SK-N-DZ (cell line): ENCODE measurements around the gene LY6G6F.

Experiments
- DNase-seq: peaks from one replicate; pipeline ENCODE4 v3.0.0-alpha.2; 2015; ENCODE audit warnings: low spot score

LY6G6F gene

GRCh38 chr6:31676904-31677303, 29.8 kb upstream of the LY6G6F start:
- DNase-seq = no peak

- DNase-seq = no peak
These were observed 28.7 kb upstream of the LY6G6F start for GRCh38 chr6:31677955-31678354.

GRCh38 chr6:31680226-31681134, 26.2 kb upstream of the LY6G6F start, which contains the start of gene LY6G5C:
LY6G5C (minus strand) TSS chr6:31681067; CDS start chr6:31680373, 694 bp downstream.
- DNase-seq = peak; percentile 76

GRCh38 chr6:31681135-31681671, 25.5 kb upstream of the LY6G6F start:
- no peak for DNase-seq

- no peak for DNase-seq
These were observed 23.1 kb upstream of the LY6G6F start for GRCh38 chr6:31683591-31683990.

GRCh38 chr6:31686483-31686882, 20.2 kb upstream of the LY6G6F start:
- no peak for DNase-seq

GRCh38 chr6:31687321-31687720, 19.3 kb upstream of the LY6G6F start:
- no peak for DNase-seq

- no peak for DNase-seq
These were observed 18.6 kb upstream of the LY6G6F start for GRCh38 chr6:31687860-31688693.

- no peak for DNase-seq
These were observed 17.2 kb upstream of the LY6G6F start for GRCh38 chr6:31689249-31690110.

- no peak for DNase-seq
These were observed 16.2 kb upstream of the LY6G6F start for GRCh38 chr6:31690231-31691077.

- DNase-seq = no peak
These were observed 15.6 kb upstream of the LY6G6F start for GRCh38 chr6:31691078-31691463.

GRCh38 chr6:31691564-31692108, 15.0 kb upstream of the LY6G6F start:
- DNase-seq = no peak

- no peak for DNase-seq
These were observed 14.3 kb upstream of the LY6G6F start for GRCh38 chr6:31692353-31692752.

GRCh38 chr6:31692886-31693285, 13.8 kb upstream of the LY6G6F start:
- no peak for DNase-seq

GRCh38 chr6:31693535-31693934, 13.1 kb upstream of the LY6G6F start:
- no peak for DNase-seq

- DNase-seq = no peak
These were observed 9.1 kb upstream of the LY6G6F start for GRCh38 chr6:31697555-31697954.

- DNase-seq = no peak
These were observed 5.8 kb upstream of the LY6G6F start for GRCh38 chr6:31700740-31701401.

- no peak for DNase-seq
These were observed 4.8 kb upstream of the LY6G6F start for GRCh38 chr6:31701666-31702404.

GRCh38 chr6:31702405-31702818, 4.3 kb upstream of the LY6G6F start:
- DNase-seq = no peak
